Activated CD4-positive, CD25-positive, alpha-beta regulatory T cell treated with anti-CD3 and anti-CD28 coated beads, Interleukin-2, amount 50 U/mL, for 16 hours (primary cell): ENCODE results near the gene ASTN2.

ENCODE experiments used
- DNase-seq: peaks from one replicate; pipeline ENCODE4 v3.0.0-alpha.2; 2020; ENCODE audit warnings: low read depth, low spot score

The ASTN2 gene

GRCh38 chr9:116572095-116572748, 842.6 kb downstream of the ASTN2 start:
- DNase-seq = no peak

DNA sequence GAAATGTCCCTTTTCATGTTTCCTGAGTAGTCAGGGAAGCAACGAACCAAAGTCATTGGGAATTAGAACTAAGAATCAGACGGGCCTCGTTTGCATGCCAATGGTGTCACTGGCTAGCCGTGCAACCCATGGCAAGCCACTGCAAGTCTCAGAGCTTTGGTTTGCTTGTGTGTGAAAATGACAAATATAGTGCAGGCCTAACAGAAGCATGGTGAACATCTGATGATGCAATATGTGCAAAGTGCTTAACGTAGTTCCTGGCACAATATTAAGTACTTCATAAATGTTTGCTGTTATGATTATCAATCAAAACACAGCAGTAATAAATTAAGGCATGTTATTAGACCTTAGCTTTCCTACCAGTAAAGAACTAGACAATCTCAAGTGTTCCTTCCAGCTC, 845.7 kb downstream of the ASTN2 start:
- DNase-seq = no peak

DNA sequence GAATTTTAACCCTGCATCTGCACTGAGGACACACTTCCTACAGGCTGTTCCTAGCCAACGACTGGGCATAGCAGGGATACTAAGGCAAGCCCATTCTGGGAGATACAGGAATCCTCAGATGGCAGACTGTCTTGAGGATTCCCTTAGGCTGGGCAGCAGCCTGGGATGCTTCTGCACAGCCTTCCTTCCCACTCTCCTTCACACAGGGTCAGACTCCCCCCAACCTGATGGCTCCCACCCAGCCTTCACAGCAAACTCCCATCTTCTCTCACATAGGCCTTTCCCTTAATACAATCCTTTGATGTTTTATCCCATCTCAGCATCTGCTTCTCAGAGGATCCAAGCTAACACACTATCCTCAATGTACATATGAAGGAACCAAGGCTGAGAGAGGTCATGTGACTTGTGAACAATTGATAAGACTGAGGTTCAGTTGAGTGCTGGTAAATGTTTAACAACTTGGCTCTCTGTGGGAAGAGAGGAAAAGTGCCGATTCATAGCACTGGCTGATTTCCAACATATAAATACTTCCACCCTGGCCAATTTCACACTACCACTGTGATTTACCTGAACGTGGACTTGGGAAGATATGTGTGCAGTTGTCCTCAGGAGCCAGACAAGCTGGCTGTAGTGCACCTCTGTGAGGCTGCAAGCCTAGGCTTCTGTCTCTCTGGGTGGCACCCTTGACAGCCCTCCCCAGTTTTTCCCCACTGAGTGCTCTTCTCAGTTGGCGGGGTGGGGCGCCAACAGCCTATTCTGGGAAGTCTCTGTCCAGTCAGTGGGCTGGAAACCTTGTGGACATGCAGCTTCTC, 848.0 kb downstream of the ASTN2 start:
- DNase-seq = no peak

GRCh38 chr9:116565986-116566385, 848.9 kb downstream of the ASTN2 start:
- no peak for DNase-seq

DNA sequence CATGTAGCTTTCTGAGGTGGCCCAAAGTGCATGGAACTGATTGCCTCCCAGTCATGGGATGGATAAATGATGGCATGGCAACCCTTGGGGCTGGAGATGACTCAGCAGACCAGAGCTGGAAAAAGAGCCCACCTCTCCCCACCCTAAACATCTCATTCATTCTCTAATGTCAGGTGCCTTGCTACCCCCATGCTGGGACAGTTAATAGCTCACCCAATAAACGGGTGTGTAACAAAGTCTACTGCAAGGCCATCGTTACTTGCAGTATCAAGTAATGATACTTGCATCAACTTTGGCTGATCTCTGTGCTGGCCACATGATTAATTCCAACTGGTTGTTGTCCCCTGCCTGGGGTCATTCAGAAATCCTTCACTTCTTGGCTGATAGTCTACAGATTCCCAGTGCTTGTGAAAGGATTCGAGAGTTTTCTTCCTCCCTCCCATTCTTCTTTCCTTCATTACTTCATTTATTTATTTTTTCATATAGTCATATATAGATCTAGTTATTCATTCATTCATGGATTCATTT, 850.5 kb downstream of the ASTN2 start:
- no peak for DNase-seq

GRCh38 chr9:116558818-116559540, 855.9 kb downstream of the ASTN2 start:
- no peak for DNase-seq

DNA sequence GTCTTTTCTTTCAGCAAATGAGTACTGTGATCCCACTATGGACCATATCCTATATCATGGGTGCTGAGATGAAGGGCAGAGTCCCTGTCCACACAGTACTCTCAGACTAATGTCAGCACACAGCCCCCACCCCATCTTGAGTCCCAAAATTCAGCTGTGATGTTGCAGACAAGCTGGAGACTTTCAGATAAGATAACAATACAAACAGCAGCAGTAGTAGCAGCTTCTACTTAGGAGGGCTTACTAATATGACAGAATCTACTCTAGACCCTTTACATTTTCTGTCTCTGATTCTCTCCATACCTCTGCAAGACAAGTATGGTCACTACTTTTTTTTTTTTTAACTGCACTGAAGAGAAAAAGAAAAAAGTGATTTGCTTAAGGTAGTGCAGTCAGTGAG, 856.8 kb downstream of the ASTN2 start:
- no peak for DNase-seq

GRCh38 chr9:116555556-116556155, 859.2 kb downstream of the ASTN2 start:
- DNase-seq = no peak

DNA sequence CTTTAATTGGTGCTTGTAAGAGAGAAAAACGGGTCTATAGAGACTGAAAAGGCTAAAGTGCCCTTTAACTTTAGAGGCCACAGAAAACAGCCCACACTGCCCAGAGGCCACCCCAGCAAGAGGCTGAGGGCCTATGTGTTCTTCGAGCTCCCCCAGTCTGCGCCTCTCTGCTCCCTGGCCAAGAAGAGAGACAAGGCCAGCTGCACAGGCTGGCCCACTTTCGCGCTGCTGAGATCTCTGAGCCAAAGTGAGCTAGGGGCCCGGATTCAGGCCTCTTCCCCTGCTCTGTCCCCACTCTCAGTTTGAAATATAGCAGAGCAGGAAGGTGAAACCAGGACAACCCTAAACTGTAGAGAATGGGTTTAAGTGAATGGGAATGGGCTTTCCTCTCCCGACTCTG, 859.7 kb downstream of the ASTN2 start:
- no peak for DNase-seq

GRCh38 chr9:116550696-116551436, 864.0 kb downstream of the ASTN2 start:
- DNase-seq = no peak

DNA sequence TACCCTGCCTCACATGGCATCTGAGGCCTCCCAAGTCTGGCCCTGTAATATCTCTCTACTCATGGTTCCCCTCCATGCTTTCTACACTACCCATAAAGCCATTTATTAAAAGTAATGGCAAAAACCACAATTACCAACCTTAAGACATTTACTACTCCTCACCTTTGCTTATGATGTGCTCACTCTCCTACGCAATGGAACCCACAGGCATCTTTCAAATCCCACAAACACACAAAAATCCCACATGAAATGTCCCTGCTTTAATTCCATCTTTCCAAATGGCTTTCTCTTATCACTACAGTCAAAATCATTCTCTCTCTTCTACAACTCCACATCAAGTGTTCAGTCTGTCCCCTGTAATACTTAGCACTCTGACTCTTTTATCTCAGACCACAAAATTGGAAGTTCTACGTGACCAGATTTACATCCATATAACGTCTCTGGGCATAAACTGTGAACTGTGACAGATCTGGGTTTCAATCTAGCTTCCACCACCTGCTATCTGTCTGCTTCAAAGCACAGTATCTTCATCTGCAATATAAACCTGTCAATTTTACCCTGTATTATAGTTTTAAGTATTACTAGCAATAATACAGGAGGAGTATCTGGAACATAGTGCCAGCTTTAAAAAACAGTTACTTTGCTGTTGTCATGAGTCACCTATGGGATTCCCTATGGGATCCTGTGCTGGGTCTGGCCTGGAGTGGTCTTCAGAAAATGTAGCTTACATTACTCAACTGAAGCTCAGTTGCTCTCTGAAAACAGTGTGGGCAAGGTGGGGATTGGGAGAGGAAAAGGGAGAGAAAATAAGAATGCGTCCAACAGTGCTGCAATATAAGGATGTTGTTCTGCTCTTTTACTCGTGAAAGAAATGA, 864.8 kb downstream of the ASTN2 start:
- DNase-seq = no peak

GRCh38 chr9:116549061-116549664, 865.7 kb downstream of the ASTN2 start:
- DNase-seq = no peak

DNA sequence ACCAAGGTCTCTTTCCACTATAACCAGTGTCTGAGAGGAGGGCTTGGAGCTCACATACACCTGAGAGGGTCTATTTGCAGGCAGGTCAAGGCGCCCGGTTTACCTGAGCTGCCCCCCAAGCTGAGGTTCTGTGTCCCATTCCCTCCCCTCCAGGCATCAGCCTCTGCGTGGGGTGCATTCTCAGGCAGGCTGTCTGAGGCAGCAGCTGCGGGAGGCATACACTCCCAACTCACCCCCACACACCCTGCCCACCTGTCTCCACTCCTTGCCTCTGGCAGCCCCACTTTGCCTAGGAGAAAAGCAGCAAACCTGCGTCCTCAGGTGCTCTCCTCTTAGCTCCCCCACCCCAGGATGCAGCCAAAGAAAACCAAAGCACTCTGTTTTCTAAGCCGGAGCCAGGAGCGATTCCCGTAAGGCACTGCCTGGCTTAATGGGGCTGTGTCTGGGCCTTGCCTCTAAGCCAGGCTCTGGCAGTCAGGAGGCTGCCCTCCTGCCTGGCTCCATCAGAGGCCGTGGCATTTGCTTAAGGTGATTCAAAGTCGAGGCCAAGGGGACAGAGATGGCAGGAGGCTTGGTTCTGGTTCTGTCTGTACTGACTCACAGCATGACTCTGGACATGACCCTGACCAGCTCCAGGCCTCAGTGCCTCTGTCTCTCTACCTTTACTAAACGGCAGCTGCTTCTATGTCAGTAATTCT, 867.0 kb downstream of the ASTN2 start:
- DNase-seq = no peak

- DNase-seq = no peak
Observed at GRCh38 chr9:116546711-116547581, 867.9 kb downstream of the ASTN2 start.

DNA sequence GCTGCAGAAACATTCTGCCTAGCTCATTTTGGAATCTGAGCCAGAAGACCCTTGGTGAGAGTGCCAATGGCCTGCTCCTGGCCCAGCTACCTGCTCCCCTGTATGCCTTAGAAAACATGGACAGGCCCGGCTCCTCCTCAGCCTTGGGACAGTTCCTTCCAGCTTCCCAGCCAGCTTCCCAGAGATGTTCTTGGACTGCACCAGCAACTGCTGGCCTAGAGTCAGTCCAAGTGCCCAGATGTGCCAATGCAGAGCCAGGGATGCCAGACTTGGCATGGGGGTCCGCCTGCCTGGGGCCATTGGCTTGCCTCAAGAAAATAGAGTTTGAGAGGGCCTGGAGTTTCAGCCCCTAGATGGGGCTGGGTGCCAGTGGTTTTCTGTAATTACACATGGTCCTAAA, 870.0 kb downstream of the ASTN2 start:
- DNase-seq = no peak

DNA sequence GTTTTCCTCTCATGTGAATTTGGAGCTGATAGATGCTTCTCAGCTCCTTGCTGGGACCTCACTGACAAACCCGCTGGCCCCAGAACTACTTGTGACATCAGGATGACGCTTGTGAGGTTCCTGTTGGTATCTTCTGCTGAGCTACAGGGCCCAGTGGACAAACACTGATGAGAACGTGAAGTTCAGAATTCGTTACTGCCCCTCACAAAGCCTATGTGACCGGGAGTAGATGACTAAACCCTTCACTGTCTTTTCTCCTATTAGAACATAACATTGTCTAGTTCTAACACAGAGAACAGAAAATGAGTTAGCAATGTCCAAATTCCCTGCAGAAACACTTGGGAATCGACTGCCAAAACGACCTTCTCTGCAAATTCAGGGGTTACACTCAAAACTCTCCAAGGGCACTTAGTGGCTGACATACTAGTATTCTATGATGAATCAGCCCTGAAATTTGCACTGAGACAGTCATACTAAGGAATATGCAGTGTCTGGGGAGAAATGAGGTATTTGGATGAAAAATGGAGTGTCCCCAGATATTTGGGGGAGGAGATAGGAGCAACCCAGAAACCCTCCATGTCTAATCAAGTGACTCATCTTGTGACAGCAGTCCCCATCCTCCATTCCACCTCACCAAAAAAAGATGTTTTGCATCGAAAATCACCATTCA, 871.0 kb downstream of the ASTN2 start:
- DNase-seq = no peak

- DNase-seq = no peak
Observed at GRCh38 chr9:116541402-116541801, 873.5 kb downstream of the ASTN2 start.

- DNase-seq = no peak
Observed at GRCh38 chr9:116539549-116539948, 875.3 kb downstream of the ASTN2 start.
